HepG2 (cell line): ENCODE results near the gene ZNF221. TPM values are rescaled to one million over a fixed set of nuclear protein-coding genes. Genes with fewer than 3 reads are reported as not detected.

ENCODE experiments used
- ATAC-seq: fragments of 200-7000 bp; cut with Tn5 transposase; 3 replicates; pipeline ENCODE4 v1.9.1; 2020; ENCODE audit warnings: mild to moderate bottlenecking, moderate library complexity
- BruUV-seq: library from RNA; stranded (reverse); fragments of 400-500 nt; replicated peaks from 2 replicates; lab custom pipeline; 2021; lab: Mats Ljungman, UMichigan
- CTCF ChIA-PET: fragments of 300-600 bp; formaldehyde crosslinking; extraction: SDS; loops from one replicate; lab custom pipeline; 2021; ENCODE audit warnings: low total read pairs, inconsistent platforms, low intra/inter-chr PET ratio; lab: Yijun Ruan, JAX
- POLR2A ChIA-PET: fragments of 350-600 bp; sonication (Branson Sonifier 250); formaldehyde crosslinking; loops from one replicate; lab custom pipeline; 2020; ENCODE audit warnings: antibody characterized with exemption, inconsistent platforms; lab: Yijun Ruan, JAX
- DNase-seq: peaks from one replicate; pipeline ENCODE4 v3.0.0-alpha.2; 2015; ENCODE audit warnings: low spot score
- FAIRE-seq: peaks from 3 replicates; lab custom pipeline; 2011; peaks lifted over from hg19 to GRCh38; lab: Jason Lieb, UNC
- H2AFZ ChIP-seq: one replicate; pipeline ENCODE4 v1.6.1; 2011; ENCODE audit warnings: low read length, inconsistent platforms
- H3K27ac ChIP-seq: fragments of 300-600 bp; 3 replicates; pipeline ENCODE4 v1.8.0; 2011; ENCODE audit warnings: mixed run types, mild to moderate bottlenecking, mixed read lengths, low read length, inconsistent platforms; ENCODE audit not compliant: insufficient read depth; ENCODE audit errors: extremely low read length
- H3K27me3 ChIP-seq, 2 experiments: fragments of 200-600 bp in 1 of 2; 2 replicates in 1 of 2; 3 replicates in 1 of 2; pipeline versions ENCODE4 v1.6.0 to v1.8.0; 2011; ENCODE audit warnings: low read length in 2 of 2, mild to moderate bottlenecking in 2 of 2, moderate library complexity in 2 of 2, inconsistent platforms in 1 of 2; ENCODE audit not compliant: insufficient read depth in 2 of 2, control insufficient read depth in 1 of 2
- H3K36me3 ChIP-seq, 2 experiments: fragments of 200-600 bp in 1 of 2; replicated peaks in 1 of 2; 2 replicates in 1 of 2; 3 replicates in 1 of 2; pipeline versions ENCODE4 v1.5.1 to v1.8.0; 2011; ENCODE audit warnings: low read length in 2 of 2, inconsistent platforms in 1 of 2; ENCODE audit not compliant: insufficient read depth in 2 of 2, control insufficient read depth in 1 of 2
- H3K4me1 ChIP-seq: 2 replicates; pipeline ENCODE4 v1.5.1; 2012; ENCODE audit warnings: low read length, inconsistent platforms; ENCODE audit not compliant: insufficient read depth
- H3K4me2 ChIP-seq: 2 replicates; pipeline ENCODE4 v1.6.0; 2011; ENCODE audit warnings: low read depth, low read length, inconsistent platforms
- H3K4me3 ChIP-seq, 3 experiments: fragments of 200-600 bp in 1 of 3; sonication (generic), shearing (Covaris generic) in 1 of 3; replicated peaks in 1 of 3; 2 replicates each; pipeline ENCODE4 v1.5.1; 2011 to 2016; ENCODE audit warnings: low read length in 3 of 3, inconsistent platforms in 2 of 3, low read depth in 2 of 3, mild to moderate bottlenecking in 2 of 3, control low read depth in 1 of 3, mixed read lengths in 1 of 3; ENCODE audit not compliant: insufficient read depth in 1 of 3
- H3K79me2 ChIP-seq: one replicate; pipeline ENCODE4 v1.6.1; 2011; ENCODE audit warnings: low read length, inconsistent platforms; ENCODE audit not compliant: insufficient read depth
- H3K9ac ChIP-seq: 2 replicates; pipeline ENCODE4 v1.6.0; 2011; ENCODE audit warnings: mild to moderate bottlenecking, low read depth, low read length, inconsistent platforms; ENCODE audit not compliant: insufficient read depth
- H3K9me3 ChIP-seq: 2 replicates; pipeline ENCODE4 v1.5.1; 2012; ENCODE audit warnings: mild to moderate bottlenecking, low read length
- H4K20me1 ChIP-seq: 2 replicates; pipeline ENCODE4 v1.6.0; 2011; ENCODE audit warnings: inconsistent platforms, mild to moderate bottlenecking, low read length, moderate library complexity; ENCODE audit not compliant: insufficient read depth
- FOSL2 ChIP-seq: sonication (generic); formaldehyde crosslinking; IDR thresholded peaks from 2 replicates; pipeline ENCODE4 v1.4.0; 2020; ENCODE audit warnings: missing genetic modification reagents
- GZF1 ChIP-seq: sonication (generic); formaldehyde crosslinking; IDR thresholded peaks from 2 replicates; pipeline ENCODE4 v1.5.1; 2020; ENCODE audit warnings: mild to moderate bottlenecking, missing genetic modification reagents
- KLF16 ChIP-seq, 2 experiments: sonication (generic) in 1 of 2; formaldehyde crosslinking in 1 of 2; IDR thresholded peaks; 2 replicates each; pipeline versions ENCODE4 v1.6.1 to v1.8.0; 2016 to 2023; ENCODE audit warnings: missing genetic modification reagents in 2 of 2, missing compliant biosample characterization in 1 of 2
- MAF1 ChIP-seq: sonication (generic); formaldehyde crosslinking; IDR thresholded peaks from 2 replicates; pipeline ENCODE4 v1.5.0; 2020; ENCODE audit warnings: missing genetic modification reagents, borderline replicate concordance
- NCOA1 ChIP-seq: sonication (generic); formaldehyde crosslinking; IDR thresholded peaks from 2 replicates; pipeline ENCODE4 v1.9.0; 2021; ENCODE audit warnings: missing genetic modification reagents
- NFRKB ChIP-seq: fragments of 450-650 bp; IDR thresholded peaks from 2 replicates; pipeline ENCODE4 v1.6.1; 2017
- PLSCR1 ChIP-seq: sonication (generic); formaldehyde crosslinking; IDR thresholded peaks from 2 replicates; pipeline ENCODE4 v1.5.0; 2020; ENCODE audit warnings: missing genetic modification reagents, mild to moderate bottlenecking, borderline replicate concordance
- STAT5B ChIP-seq: sonication (generic); formaldehyde crosslinking; IDR thresholded peaks from 2 replicates; pipeline ENCODE4 v1.4.0; 2020; ENCODE audit warnings: missing genetic modification reagents
- ZBTB46 ChIP-seq: sonication (generic); formaldehyde crosslinking; IDR thresholded peaks from 2 replicates; pipeline ENCODE4 v1.4.0; 2020; ENCODE audit warnings: mild to moderate bottlenecking, missing genetic modification reagents, borderline replicate concordance
- ZNF546 ChIP-seq: sonication (generic); formaldehyde crosslinking; conservative IDR thresholded peaks from 2 replicates; pipeline ENCODE4 v1.8.1; 2023; ENCODE audit warnings: mild to moderate bottlenecking, missing genetic modification reagents
- ZNF607 ChIP-seq: sonication (generic); formaldehyde crosslinking; IDR thresholded peaks from 2 replicates; pipeline ENCODE4 v1.5.1; 2020; ENCODE audit warnings: missing genetic modification reagents, mild to moderate bottlenecking, borderline replicate concordance
- ZNF687 ChIP-seq: sonication (generic); formaldehyde crosslinking; IDR thresholded peaks from 2 replicates; pipeline ENCODE4 v1.5.1; 2020; ENCODE audit warnings: mild to moderate bottlenecking, missing genetic modification reagents, moderate library complexity
- WGBS: methylation state at CpG from one replicate; pipeline ENCODE4 v1.1.6; 2017; ENCODE audit warnings: low lambda C conversion rate; 5-methylcytosine and 5-hydroxymethylcytosine counted together
- in situ Hi-C: cut with HindIII; loops from 2 replicates; pipeline ENCODE4 v1.10.0; 2017; ENCODE audit warnings: low pct_unique_long_range_greater_than_20kb; ENCODE audit not compliant: extremely low pct_ligation_motif_present
- intact Hi-C: fragments of 100-400 bp; cut with micrococcal nuclease; formaldehyde crosslinking; loops from one replicate; pipeline ENCODE4 v1.10.0; 2022; ENCODE audit not compliant: unreplicated experiment
- polyA plus RNA-seq, 8 experiments: library from polyadenylated mRNA; depleted of rRNA in 3 of 8; stranded (reverse) in 7 of 8; unstranded in 1 of 8; fragments of >200 nt; fragmentation: Illumina TruSeq in 4 of 8; extraction: Trizol in 4 of 8; gene quantifications; 2 replicates each; pipeline versions ENCODE4 v1.2.1 to v1.2.3, GENCODE V29; 2011 to 2016; ENCODE audit warnings: low read depth in 4 of 8, missing spikeins in 1 of 8, mixed read lengths in 1 of 8; ENCODE audit not compliant: insufficient read depth in 1 of 8
- total RNA-seq, 5 experiments: library from RNA; depleted of rRNA; stranded (reverse); fragments of >200 nt; fragmentation: Illumina TruSeq; extraction: Trizol; gene quantifications; 2 replicates each; pipeline ENCODE4 v1.2.3, GENCODE V29; 2016; ENCODE audit warnings: low read depth in 1 of 5
- TF ChIP-seq, protein P1 (sequence below): sonication (generic); formaldehyde crosslinking; IDR thresholded peaks from 2 replicates; pipeline ENCODE4 v1.4.0; 2020; ENCODE audit warnings: missing genetic modification reagents

Gene ZNF221
- total and polyA plus RNA-seq, 2 of the 13 experiments (the other 11 are each of a cell fraction or from before 2014, with no cell fraction given): 0.48 to 3.4 TPM

DNA sequence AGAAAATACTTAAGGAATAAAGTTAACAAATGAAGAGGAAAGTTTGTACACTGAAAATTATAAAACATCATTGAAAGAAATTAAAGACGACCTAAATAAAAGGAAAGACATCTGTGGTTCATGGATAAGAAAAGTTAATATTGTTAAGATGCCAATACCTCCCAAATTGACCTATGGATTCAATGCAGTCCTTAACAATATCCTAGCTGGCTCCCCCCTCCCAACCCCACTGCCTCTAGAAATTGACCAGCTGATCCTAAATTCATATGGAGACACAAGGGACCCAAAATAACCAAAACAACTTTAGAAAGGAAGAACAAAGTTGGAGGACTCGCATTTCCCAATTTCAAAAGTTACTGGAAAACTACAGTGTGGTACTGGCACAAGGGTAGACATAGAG, 44.3 kb upstream of the ZNF221 start (continued):
- TF ChIP-seq GZF1 (CRISPR knock-in tag) (no peak), STAT5B (CRISPR knock-in tag) (no peak)

DNA sequence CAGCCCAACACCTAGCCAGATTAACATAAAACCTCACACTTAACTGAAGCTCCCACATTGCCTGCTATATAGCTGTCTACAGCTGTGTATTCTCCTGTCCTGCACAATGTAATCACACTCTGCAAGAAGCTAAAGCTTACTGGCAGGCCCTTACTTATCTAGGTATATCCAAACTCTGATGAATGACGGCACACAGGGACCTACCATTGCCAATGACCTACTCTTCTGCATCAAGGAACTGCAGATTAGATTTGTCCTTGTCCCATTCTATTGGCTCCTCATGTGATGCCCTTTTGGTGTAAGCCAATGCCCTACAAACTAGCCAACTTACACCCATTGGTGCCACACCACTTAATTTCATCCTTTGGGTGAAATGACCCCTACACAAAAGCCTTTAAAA, 42.4 kb upstream of the ZNF221 start:
- Histone ChIP-seq H4K20me1 (no peaks in the 10 kb centered on the region), H3K27ac (no peak overlapping the region), H3K27me3 (no peaks in the 10 kb centered on the region), H3K9me3 (peaks cover 70% of the 10 kb centered on the region), H3K4me3 (no peak overlapping the region), H3K9ac (no peak overlapping the region), H3K4me2 (no peak overlapping the region), H3K79me2 (no peaks in the 10 kb centered on the region), H3K4me1 (no peaks in the 10 kb centered on the region), H3K36me3 (peaks cover under 1 to 6% of the 10 kb centered on the region in 2 experiments; a peak in 2 of 5 replicates), H2AFZ (no peak overlapping the region)
- ATAC-seq (no peak), DNase-seq (no peak), FAIRE-seq (no peak)
- TF ChIP-seq KLF16 (CRISPR knock-in tag; IDR thresholded peaks at IDR 0.05) (no peak), ZBTB46 (CRISPR knock-in tag) (no peak), FOSL2 (CRISPR knock-in tag) (no peak), NCOA1 (CRISPR knock-in tag) (no peak), NFRKB (no peak), ZNF687 (CRISPR knock-in tag) (no peak), PLSCR1 (no peak), ZNF607 (CRISPR knock-in tag) (no peak), MAF1 (CRISPR knock-in tag) (no peak), ZNF546 (CRISPR knock-in tag) (no peak)
- TF ChIP-seq, protein P1, sequence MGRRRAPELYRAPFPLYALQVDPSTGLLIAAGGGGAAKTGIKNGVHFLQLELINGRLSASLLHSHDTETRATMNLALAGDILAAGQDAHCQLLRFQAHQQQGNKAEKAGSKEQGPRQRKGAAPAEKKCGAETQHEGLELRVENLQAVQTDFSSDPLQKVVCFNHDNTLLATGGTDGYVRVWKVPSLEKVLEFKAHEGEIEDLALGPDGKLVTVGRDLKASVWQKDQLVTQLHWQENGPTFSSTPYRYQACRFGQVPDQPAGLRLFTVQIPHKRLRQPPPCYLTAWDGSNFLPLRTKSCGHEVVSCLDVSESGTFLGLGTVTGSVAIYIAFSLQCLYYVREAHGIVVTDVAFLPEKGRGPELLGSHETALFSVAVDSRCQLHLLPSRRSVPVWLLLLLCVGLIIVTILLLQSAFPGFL (CRISPR knock-in tag): no peak
- BruUV-seq: no TSS peak
- WGBS: 25% methylated on average over 1 of the region's 1 CpG
- POLR2A ChIA-PET: no interaction called here
- in situ Hi-C loops: no loop called here
- CTCF ChIA-PET: no interaction called here
- intact Hi-C loops: no loop called here
